ENCODE data around the gene RUSF1.
A peak's percentile ranks its signal among the peaks of the same experiment; 100 is the strongest.

The RUSF1 gene

DNA sequence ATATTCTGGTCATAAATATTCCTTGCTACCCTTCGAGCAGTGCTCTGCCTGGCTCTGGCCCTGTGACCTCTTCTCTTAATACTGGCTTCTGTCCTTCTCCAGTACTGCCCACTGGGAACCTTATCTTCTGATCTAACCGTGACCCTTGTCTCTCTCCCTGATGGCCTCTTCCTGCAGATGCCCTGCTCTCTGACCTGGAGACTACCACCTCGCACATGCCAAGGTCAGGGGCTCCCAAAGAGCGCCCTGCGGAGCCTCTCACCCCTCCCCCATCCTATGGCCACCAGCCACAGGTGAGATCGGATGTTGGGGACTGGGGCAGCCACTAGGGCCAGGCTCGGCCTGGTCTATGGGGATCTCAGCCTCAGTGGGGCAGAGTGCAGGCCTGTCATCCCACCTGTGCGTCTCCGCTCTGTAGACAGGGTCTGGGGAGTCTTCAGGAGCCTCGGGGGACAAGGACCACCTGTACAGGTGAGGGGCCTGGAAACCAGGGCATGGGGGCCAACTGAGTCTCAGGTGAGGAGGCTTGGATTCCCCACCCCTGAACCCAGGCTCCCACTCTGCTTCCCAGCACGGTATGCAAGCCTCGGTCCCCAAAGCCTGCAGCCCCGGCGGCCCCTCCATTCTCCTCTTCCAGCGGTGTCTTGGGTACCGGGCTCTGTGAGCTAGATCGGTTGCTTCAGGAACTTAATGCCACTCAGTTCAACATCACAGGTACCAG lies 34.8 kb downstream of the RUSF1 start:
- H3K27me3 ChIP-seq (replicated peaks), result no peaks in the 10 kb centered on the region
- peak overlapping the region; percentile 33 for H3K27ac ChIP-seq
- H3K4me3 ChIP-seq (ENCODE audit: low read depth, low read length), result peak overlapping the region; percentile 85
- DNase-seq, result no peak
- in situ Hi-C loops (cut with HindIII; ENCODE audit: low pct_ligation_motif_present, low sequenced_read_pairs), result loop anchor here (25.0 kb wide), 2 partner anchors 286 to 536 kb away; partner anchors contain the start of genes FUS and ORAI3
- H3K36me3 ChIP-seq (replicated peaks), result peaks cover 49% of the 10 kb centered on the region
- TF ChIP-seq, protein P1, sequence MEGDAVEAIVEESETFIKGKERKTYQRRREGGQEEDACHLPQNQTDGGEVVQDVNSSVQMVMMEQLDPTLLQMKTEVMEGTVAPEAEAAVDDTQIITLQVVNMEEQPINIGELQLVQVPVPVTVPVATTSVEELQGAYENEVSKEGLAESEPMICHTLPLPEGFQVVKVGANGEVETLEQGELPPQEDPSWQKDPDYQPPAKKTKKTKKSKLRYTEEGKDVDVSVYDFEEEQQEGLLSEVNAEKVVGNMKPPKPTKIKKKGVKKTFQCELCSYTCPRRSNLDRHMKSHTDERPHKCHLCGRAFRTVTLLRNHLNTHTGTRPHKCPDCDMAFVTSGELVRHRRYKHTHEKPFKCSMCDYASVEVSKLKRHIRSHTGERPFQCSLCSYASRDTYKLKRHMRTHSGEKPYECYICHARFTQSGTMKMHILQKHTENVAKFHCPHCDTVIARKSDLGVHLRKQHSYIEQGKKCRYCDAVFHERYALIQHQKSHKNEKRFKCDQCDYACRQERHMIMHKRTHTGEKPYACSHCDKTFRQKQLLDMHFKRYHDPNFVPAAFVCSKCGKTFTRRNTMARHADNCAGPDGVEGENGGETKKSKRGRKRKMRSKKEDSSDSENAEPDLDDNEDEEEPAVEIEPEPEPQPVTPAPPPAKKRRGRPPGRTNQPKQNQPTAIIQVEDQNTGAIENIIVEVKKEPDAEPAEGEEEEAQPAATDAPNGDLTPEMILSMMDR (IDR thresholded peaks at IDR 0.05; ENCODE audit: low read depth, low read length, missing control alignments), result no peak

DNA sequence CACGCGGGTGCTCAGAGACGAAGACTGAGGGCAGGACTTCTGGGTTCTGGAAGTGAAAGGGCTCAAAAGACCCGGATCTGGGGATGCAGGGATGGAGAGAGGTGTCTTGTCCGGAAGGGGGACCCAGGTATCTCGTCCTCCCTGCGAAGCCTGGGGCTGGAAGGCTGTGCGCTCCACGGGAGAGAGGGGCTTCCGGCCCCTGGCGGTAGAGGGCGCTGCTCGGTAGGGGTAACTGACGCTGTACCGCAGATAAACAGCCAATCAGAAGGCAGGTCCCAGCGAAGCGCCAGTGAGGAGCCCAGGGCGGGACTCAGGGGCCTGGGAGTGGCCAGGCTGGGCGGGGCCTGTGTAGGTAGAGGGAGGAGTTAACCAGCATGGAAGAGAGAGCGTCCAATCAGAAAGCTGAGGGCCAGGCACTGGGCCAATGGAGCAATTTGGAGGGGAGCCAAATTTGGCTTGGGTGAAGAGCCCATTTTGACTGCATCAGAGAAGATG lies 35.4 kb downstream of the RUSF1 start:
- Histone ChIP-seq H3K27ac (peak overlapping the region; percentile 90), H3K27me3 (replicated peaks) (no peaks in the 10 kb centered on the region), H3K4me3 (ENCODE audit: low read depth, low read length) (peak overlapping the region; percentile 85), H3K36me3 (replicated peaks) (peaks cover 42% of the 10 kb centered on the region)
- in situ Hi-C loops (cut with HindIII; ENCODE audit: low pct_ligation_motif_present, low sequenced_read_pairs), result loop anchor here (25.0 kb wide), 2 partner anchors 285 to 535 kb away; partner anchors contain the start of genes FUS and ORAI3
- peak; percentile 97 for DNase-seq
- TF ChIP-seq, protein P1 (IDR thresholded peaks at IDR 0.05; ENCODE audit: low read depth, low read length, missing control alignments), result peak; percentile 82

DNA sequence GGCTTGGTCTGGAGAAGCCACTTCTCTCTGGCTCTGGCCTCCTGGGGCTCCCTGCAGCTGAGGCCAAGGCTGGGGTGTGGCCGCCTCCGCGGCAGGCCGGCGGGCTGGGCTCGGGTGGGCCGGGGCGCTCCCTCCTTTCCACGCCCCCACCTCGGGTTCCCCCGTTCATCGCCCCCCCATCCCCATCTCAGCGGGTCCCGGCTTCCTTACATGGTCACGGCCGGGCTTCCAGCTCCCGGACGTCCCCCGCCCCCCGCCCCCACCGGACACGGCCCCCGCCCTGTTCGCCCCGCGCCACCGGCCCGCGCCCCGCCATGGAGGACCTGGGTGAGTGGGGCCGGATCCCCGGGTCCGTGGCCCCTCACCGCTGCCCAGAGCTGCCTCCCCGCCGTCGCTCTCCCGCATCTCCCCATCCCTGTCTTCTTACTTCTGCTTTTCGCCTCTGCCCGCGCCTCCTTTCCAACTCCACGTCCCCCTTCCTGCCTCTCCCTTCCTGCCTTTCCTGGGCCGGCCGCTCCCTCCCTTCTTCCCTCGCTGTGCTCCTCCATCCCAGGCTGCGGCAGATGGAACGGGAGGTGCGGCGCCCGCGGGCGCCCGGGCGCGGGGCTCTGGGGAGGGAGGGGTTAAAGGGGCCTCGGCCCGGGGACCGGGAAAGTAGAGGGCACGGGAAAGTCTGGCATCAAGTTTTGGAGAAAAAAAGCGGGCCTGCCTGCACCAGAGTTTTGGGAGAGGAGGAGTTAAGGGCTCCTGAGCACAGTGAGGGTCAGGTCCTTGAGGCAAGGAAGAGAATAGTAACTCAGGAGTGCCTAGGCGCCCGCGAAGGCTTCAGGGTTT lies 36.1 kb downstream of the RUSF1 start, which contains the start of gene TGFB1I1:
TGFB1I1 (plus strand) TSS at position 278 of the 834 bp plus-strand sequence; CDS start at position 315, 37 bp downstream.
- Histone ChIP-seq H3K27ac (peak within 1 kb of the TSS; percentile 90), H3K4me3 (ENCODE audit: low read depth, low read length) (peak within 1 kb of the TSS; percentile 85), H3K27me3 (replicated peaks) (no peaks in the 10 kb centered on the region), H3K36me3 (replicated peaks) (peaks cover 36% of the 10 kb centered on the region)
- TF ChIP-seq, protein P1 (IDR thresholded peaks at IDR 0.05; ENCODE audit: low read depth, low read length, missing control alignments), result no peak
- DNase-seq, result peak; percentile 71
- in situ Hi-C loops (cut with HindIII; ENCODE audit: low pct_ligation_motif_present, low sequenced_read_pairs), result loop anchor here (25.0 kb wide), 2 partner anchors 285 to 535 kb away; partner anchors contain the start of genes FUS and ORAI3

DNA sequence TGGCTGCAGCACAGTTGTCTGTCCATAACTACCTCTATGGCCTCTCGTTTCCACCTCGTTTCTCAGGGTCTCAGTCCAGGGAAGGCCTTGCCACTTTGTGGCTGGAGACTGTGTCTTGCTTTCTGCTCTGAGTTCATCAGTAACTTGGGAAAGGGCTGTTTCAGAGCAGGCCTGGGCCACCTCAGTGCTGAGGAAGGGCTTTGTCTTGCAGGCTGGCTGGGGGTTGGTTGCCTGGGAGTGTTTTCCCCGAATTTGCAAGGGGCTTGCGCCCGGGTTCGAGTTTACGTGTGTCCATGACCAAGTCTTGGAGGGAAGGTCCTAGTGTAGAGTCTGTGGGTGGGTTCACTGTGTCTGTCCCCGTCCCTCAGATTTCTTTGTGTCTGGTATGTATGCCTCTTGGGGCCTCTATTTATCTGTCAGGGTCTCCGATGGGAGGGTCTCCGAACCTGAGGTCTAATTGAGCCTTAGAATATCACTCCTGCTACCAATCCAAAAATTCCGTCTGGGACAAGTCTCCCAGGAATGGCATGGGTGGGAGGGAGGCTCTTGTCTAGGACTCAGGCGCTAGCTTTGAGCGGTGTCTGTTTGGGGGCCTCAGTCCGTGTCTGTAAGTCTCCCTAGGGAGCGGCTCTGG lies 36.8 kb downstream of the RUSF1 start:
- in situ Hi-C loops (cut with HindIII; ENCODE audit: low pct_ligation_motif_present, low sequenced_read_pairs), result loop anchor here (25.0 kb wide), 2 partner anchors 284 to 534 kb away; partner anchors contain the start of genes FUS and ORAI3
- Histone ChIP-seq H3K36me3 (replicated peaks) (peaks cover 31% of the 10 kb centered on the region), H3K27ac (peak overlapping the region; percentile 90), H3K27me3 (replicated peaks) (no peaks in the 10 kb centered on the region), H3K4me3 (ENCODE audit: low read depth, low read length) (peak overlapping the region; percentile 85)
- TF ChIP-seq, protein P1 (IDR thresholded peaks at IDR 0.05; ENCODE audit: low read depth, low read length, missing control alignments), result no peak
- DNase-seq, result peak; percentile 24

DNA sequence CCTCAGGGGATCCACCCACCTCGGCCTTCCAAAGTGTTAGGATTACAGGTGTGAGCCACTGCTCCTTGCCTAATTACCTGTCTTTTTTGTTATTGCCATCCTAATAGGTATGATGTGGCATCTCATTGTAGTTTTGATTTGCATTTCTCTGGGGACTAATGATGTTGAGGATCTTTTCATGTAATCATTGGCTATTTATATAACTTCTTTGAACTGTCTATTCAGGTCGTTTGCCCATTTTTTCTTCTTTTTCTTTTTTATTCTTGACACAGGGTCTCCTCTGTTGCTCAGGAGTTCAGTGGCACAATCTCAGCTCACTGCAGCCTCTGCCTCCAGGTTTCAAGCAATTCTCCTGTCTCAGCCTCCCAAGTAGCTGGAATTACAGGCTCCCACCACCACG lies 37.6 kb downstream of the RUSF1 start:
- Histone ChIP-seq H3K36me3 (replicated peaks) (peaks cover 32% of the 10 kb centered on the region), H3K27me3 (replicated peaks) (no peaks in the 10 kb centered on the region), H3K27ac (no peak overlapping the region), H3K4me3 (ENCODE audit: low read depth, low read length) (no peak overlapping the region)
- TF ChIP-seq, protein P1 (IDR thresholded peaks at IDR 0.05; ENCODE audit: low read depth, low read length, missing control alignments), result no peak
- DNase-seq, result no peak
- in situ Hi-C loops (cut with HindIII; ENCODE audit: low pct_ligation_motif_present, low sequenced_read_pairs), result loop anchor here (25.0 kb wide), 2 partner anchors 283 to 533 kb away; partner anchors contain the start of genes FUS and ORAI3

Measured in brain microvascular endothelial cell (primary cell).